Mesendoderm (in vitro differentiated cells): Measurements from ENCODE around the gene OTUB2.
A peak's percentile ranks its signal among the peaks of the same experiment; 100 is the strongest.

ENCODE experiments used
- DNase-seq: peaks from one replicate; pipeline ENCODE4 v3.0.0; 2013
- H2AK5ac ChIP-seq: 2 replicates; pipeline ENCODE4 v1.6.1; 2013; ENCODE audit warnings: low read length, inconsistent platforms
- H2BK120ac ChIP-seq: 2 replicates; pipeline ENCODE4 v1.6.1; 2013; ENCODE audit warnings: low read depth, mild to moderate bottlenecking, low read length, moderate library complexity, mixed read lengths
- H2BK15ac ChIP-seq: replicated peaks from 2 replicates; pipeline ENCODE4 v1.6.1; 2013; ENCODE audit warnings: low read depth, mild to moderate bottlenecking, moderate library complexity
- H2BK5ac ChIP-seq: 2 replicates; pipeline ENCODE4 v1.6.1; 2013; ENCODE audit warnings: low read length, inconsistent platforms
- H3K18ac ChIP-seq: 2 replicates; pipeline ENCODE4 v1.6.1; 2013; ENCODE audit warnings: mild to moderate bottlenecking, low read length, mixed read lengths
- H3K23ac ChIP-seq: one replicate; pipeline ENCODE4 v1.6.1; 2013; ENCODE audit warnings: low read length
- H3K27ac ChIP-seq: 2 replicates; pipeline ENCODE4 v1.5.1; 2013; ENCODE audit warnings: low read depth, mild to moderate bottlenecking, inconsistent platforms, low read length, moderate library complexity
- H3K27me3 ChIP-seq: 2 replicates; pipeline ENCODE4 v1.6.1; 2013; ENCODE audit warnings: low read length, control low read depth, mild to moderate bottlenecking, inconsistent platforms; ENCODE audit not compliant: insufficient read depth, poor library complexity
- H3K36me3 ChIP-seq: 2 replicates; pipeline ENCODE4 v1.6.1; 2013; ENCODE audit warnings: low read length, inconsistent platforms; ENCODE audit not compliant: control insufficient read depth, insufficient read depth
- H3K4ac ChIP-seq: one replicate; pipeline ENCODE4 v1.6.1; 2013; ENCODE audit warnings: low read depth, mild to moderate bottlenecking, low read length, moderate library complexity
- H3K4me1 ChIP-seq: 2 replicates; pipeline ENCODE4 v1.6.1; 2013; ENCODE audit warnings: low read depth, low read length, inconsistent platforms; ENCODE audit not compliant: control insufficient read depth
- H3K4me2 ChIP-seq: 2 replicates; pipeline ENCODE4 v1.6.1; 2013; ENCODE audit warnings: low read length
- H3K4me3 ChIP-seq: 2 replicates; pipeline ENCODE4 v1.5.1; 2013; ENCODE audit warnings: mild to moderate bottlenecking, low read length
- H3K56ac ChIP-seq: one replicate; pipeline ENCODE4 v1.6.1; 2013; ENCODE audit warnings: low read length
- H3K79me1 ChIP-seq: 2 replicates; pipeline ENCODE4 v1.6.1; 2013; ENCODE audit warnings: low read length, inconsistent platforms
- H3K79me2 ChIP-seq: 2 replicates; pipeline ENCODE4 v1.6.1; 2013; ENCODE audit warnings: mild to moderate bottlenecking, low read length; ENCODE audit not compliant: control insufficient read depth, insufficient read depth
- H3K9ac ChIP-seq: 2 replicates; pipeline ENCODE4 v1.6.1; 2013; ENCODE audit warnings: low read length, inconsistent platforms
- H4K5ac ChIP-seq: one replicate; pipeline ENCODE4 v1.6.1; 2013; ENCODE audit warnings: low read length
- H4K8ac ChIP-seq: one replicate; pipeline ENCODE4 v1.6.1; 2013; ENCODE audit warnings: low read depth, mild to moderate bottlenecking, control low read depth, low read length, moderate library complexity
- WGBS: extraction: QIAGEN DNeasy Blood & Tissue Kit; methylation state at CpG from one replicate; pipeline ENCODE4 v1.1.7; 2013; ENCODE audit warnings: low lambda C conversion rate, missing lambda C conversion rate; ENCODE audit not compliant: insufficient coverage; ENCODE audit errors: extremely low coverage; 5-methylcytosine and 5-hydroxymethylcytosine counted together

The OTUB2 gene

DNA sequence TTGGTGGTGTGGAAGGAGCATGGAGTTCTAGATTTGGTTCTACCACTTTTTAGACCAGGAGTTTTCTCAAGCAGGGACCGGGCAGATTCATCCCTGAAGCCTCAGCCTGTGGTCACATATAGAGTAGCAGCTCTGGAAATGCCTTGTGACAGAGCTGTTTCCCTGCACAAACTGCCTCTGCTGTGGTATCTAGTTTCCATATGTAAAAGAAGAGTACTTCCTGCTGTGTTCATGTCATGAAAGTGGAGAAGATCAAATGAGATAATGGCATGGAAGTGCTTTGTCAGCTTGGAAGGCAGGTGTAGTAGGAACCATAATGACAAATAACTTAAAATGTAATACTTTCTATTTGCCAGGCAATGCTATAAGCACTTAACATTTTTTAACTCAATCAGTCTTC lies 26.1 kb downstream of the OTUB2 start:
- peak; percentile 53 for DNase-seq
- no peak overlapping the region for H3K9ac ChIP-seq
- no peaks in the 10 kb centered on the region for H3K79me1 ChIP-seq
- no peak overlapping the region for H2AK5ac ChIP-seq
- no peak overlapping the region for H3K18ac ChIP-seq
- no peak overlapping the region for H3K27ac ChIP-seq
- H3K4me2 ChIP-seq: no peak overlapping the region
- no peak overlapping the region for H4K8ac ChIP-seq
- no peak overlapping the region for H3K4ac ChIP-seq
- H3K4me3 ChIP-seq: no peak overlapping the region
- no peak overlapping the region for H3K56ac ChIP-seq
- H3K36me3 ChIP-seq: peaks cover 16% of the 10 kb centered on the region
- H2BK5ac ChIP-seq: no peak overlapping the region
- H2BK15ac ChIP-seq: no peak overlapping the region
- no CpG with 5 or more reads among the region's 1 CpG for WGBS
- no peaks in the 10 kb centered on the region for H3K4me1 ChIP-seq
- H4K5ac ChIP-seq: no peak overlapping the region
- H3K79me2 ChIP-seq: no peaks in the 10 kb centered on the region
- no peaks in the 10 kb centered on the region for H3K27me3 ChIP-seq
- H3K23ac ChIP-seq: no peak overlapping the region
- no peak overlapping the region for H2BK120ac ChIP-seq

DNA sequence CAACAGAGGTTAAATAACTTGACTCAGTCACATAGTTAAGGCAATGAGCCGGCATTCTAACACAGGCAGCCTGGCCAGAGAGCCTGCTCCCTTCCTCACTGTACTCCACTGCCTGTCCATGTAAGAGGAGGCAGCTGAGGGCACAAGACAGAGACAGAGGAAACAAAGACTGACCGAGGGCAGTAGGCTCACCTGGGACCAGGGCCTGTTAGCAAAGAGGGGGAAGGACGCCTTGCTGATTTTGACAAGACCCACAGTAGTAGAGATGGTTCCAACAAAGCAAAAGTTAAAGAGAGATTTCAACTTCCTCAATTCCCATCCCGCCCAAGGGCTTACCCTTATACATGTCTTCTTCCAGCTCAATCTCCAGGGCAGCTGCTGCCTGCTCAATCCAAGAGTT lies 26.5 kb downstream of the OTUB2 start:
- DNase-seq: no peak
- Histone ChIP-seq H2AK5ac (no peak overlapping the region), H3K23ac (no peak overlapping the region), H3K36me3 (peaks cover 16% of the 10 kb centered on the region), H2BK15ac (no peak overlapping the region), H3K56ac (no peak overlapping the region), H3K79me1 (no peaks in the 10 kb centered on the region), H3K4ac (no peak overlapping the region), H3K27me3 (no peaks in the 10 kb centered on the region), H3K27ac (no peak overlapping the region), H4K5ac (no peak overlapping the region), H3K79me2 (no peaks in the 10 kb centered on the region), H2BK5ac (no peak overlapping the region), H3K4me1 (no peaks in the 10 kb centered on the region), H3K18ac (no peak overlapping the region), H3K4me2 (no peak overlapping the region), H2BK120ac (no peak overlapping the region), H3K4me3 (no peak overlapping the region), H4K8ac (no peak overlapping the region), H3K9ac (no peak overlapping the region)
- no CpG with 5 or more reads among the region's 4 CpGs for WGBS

DNA sequence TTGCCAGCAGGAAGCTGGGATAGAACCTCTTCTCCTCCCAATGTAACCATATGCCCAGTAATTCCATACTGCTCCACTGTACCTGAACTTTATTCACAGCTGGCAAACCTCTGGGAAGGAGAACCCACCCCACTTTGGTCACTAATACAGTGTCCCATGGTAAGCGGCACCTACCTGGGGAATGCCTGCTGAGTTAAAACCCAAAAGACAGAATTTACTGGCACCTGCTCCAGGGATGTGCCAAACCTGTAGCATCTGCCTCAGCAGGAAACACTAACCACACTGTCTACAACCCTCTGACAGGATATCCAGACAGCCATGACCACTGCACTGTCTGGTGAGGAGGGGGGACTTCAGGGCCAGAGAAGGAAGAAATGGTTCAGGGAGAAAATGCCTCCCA lies 28.3 kb downstream of the OTUB2 start:
- no peak overlapping the region for H3K56ac ChIP-seq
- H3K4me2 ChIP-seq: no peak overlapping the region
- H2BK15ac ChIP-seq: no peak overlapping the region
- H2BK5ac ChIP-seq: no peak overlapping the region
- H2AK5ac ChIP-seq: no peak overlapping the region
- H3K27me3 ChIP-seq: no peaks in the 10 kb centered on the region
- no CpG with 5 or more reads among the region's 1 CpG for WGBS
- no peaks in the 10 kb centered on the region for H3K79me2 ChIP-seq
- H3K18ac ChIP-seq: no peak overlapping the region
- no peak overlapping the region for H2BK120ac ChIP-seq
- peaks cover 2% of the 10 kb centered on the region for H3K79me1 ChIP-seq
- H3K4me3 ChIP-seq: no peak overlapping the region
- no peaks in the 10 kb centered on the region for H3K4me1 ChIP-seq
- H3K4ac ChIP-seq: no peak overlapping the region
- H3K9ac ChIP-seq: no peak overlapping the region
- H3K36me3 ChIP-seq: peaks cover 17% of the 10 kb centered on the region
- H4K8ac ChIP-seq: no peak overlapping the region
- no peak overlapping the region for H4K5ac ChIP-seq
- DNase-seq: no peak
- no peak overlapping the region for H3K23ac ChIP-seq
- no peak overlapping the region for H3K27ac ChIP-seq

DNA sequence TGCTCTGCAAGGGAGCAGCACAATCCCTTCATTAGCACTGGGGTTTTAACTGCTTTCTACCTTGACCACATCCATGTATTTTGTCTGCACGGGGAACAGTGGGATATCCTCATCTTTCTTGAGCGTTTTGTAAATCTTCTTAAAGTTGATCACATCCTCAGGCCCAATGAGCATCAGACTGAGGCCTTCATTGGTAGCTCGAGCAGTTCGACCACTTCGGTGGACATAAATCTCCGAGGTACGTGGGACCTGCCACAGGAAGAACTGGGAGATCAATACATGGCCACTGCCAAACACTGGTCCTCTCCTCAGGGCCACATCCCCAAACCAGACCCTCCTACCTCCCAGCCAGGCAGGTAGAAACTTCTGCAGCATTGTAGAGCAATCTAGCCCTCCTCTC lies 28.8 kb downstream of the OTUB2 start:
- Histone ChIP-seq H4K8ac (no peak overlapping the region), H3K9ac (no peak overlapping the region), H3K79me1 (peaks cover 2% of the 10 kb centered on the region), H2BK120ac (no peak overlapping the region), H3K36me3 (peaks cover 17% of the 10 kb centered on the region), H3K56ac (no peak overlapping the region), H3K23ac (no peak overlapping the region), H2BK15ac (no peak overlapping the region), H3K27ac (no peak overlapping the region), H2BK5ac (no peak overlapping the region), H3K4me3 (no peak overlapping the region), H3K79me2 (no peaks in the 10 kb centered on the region), H3K18ac (no peak overlapping the region), H3K27me3 (no peaks in the 10 kb centered on the region), H3K4ac (no peak overlapping the region), H3K4me2 (no peak overlapping the region), H2AK5ac (no peak overlapping the region), H3K4me1 (no peaks in the 10 kb centered on the region), H4K5ac (no peak overlapping the region)
- no CpG with 5 or more reads among the region's 7 CpGs for WGBS
- DNase-seq: no peak

DNA sequence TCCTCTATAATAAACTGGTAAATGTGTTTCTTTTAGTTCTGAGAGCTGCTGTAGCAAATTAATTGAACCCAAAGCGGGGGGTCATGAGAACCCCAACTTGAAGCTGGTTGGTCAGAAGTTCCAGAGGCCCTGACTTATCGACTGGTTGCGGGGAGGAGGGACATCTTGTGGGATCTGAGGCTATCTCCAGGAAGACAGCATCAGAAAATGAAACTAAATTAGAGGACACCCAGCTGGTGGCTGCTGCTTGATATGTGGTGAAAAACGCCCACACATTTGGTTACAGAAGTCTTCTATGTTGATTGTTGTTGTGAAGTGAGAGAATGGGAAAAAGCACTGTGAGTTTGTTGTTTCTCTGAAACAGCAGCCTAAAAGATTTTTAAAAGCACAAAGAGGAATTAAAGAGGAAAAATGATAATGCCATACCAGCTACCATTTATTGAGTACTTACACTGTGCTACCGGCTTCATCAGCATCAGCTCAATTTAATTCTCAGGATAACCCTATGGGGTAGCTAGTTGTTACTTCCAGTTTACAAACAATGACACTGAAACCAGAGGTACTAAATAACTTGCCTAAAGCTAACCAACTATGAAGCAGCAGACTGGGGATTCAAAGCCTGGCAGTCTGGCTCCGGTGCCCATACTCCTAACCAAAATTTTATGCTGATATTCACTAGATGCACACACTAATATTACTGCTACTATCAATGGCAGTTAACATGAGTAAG lies 30.6 kb downstream of the OTUB2 start:
- WGBS: no CpG with 5 or more reads among the region's 6 CpGs
- H2AK5ac ChIP-seq: no peak overlapping the region
- no peak overlapping the region for H3K56ac ChIP-seq
- no peak overlapping the region for H3K4me2 ChIP-seq
- peaks cover 2% of the 10 kb centered on the region for H3K79me2 ChIP-seq
- H3K9ac ChIP-seq: no peak overlapping the region
- H4K5ac ChIP-seq: no peak overlapping the region
- H3K18ac ChIP-seq: no peak overlapping the region
- no peaks in the 10 kb centered on the region for H3K27me3 ChIP-seq
- no peaks in the 10 kb centered on the region for H3K4me1 ChIP-seq
- H3K27ac ChIP-seq: no peak overlapping the region
- no peak overlapping the region for H2BK120ac ChIP-seq
- H3K4ac ChIP-seq: no peak overlapping the region
- H2BK15ac ChIP-seq: no peak overlapping the region
- no peak overlapping the region for H4K8ac ChIP-seq
- no peak overlapping the region for H3K4me3 ChIP-seq
- H2BK5ac ChIP-seq: no peak overlapping the region
- DNase-seq: no peak
- H3K36me3 ChIP-seq: peaks cover 13% of the 10 kb centered on the region
- no peak overlapping the region for H3K23ac ChIP-seq
- peaks cover 8% of the 10 kb centered on the region for H3K79me1 ChIP-seq

DNA sequence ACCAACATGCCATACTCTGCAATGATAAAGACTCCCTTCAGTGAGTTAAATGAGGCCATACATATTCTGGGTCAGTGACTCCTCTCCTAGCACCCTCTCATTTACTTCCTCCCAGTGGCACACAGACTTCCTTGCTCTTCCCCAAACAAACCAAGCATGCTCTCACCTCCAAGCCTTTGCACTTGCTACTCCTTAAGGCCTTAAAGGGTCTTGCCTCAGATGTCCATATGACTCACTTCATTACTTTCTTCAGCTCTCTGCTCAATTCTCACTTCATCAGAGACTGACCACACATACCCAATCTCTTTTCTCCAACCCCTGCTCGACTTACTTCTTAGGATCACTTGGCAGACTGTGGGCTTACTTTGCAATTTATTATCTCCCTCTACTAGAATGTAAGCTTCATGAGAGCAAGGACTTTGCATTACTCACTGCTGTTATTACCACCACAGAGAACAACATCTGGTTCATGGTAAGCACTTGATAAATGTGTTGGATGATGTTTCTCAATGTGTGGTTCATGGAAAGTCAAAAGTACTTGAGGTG lies 32.1 kb downstream of the OTUB2 start:
- Histone ChIP-seq H3K79me1 (peaks cover 10% of the 10 kb centered on the region), H3K4me2 (no peak overlapping the region), H3K18ac (no peak overlapping the region), H3K27me3 (no peaks in the 10 kb centered on the region), H3K36me3 (peaks cover 12% of the 10 kb centered on the region), H3K4me3 (no peak overlapping the region), H2BK15ac (no peak overlapping the region), H3K4me1 (peaks cover 5% of the 10 kb centered on the region), H3K79me2 (peaks cover 2% of the 10 kb centered on the region), H3K9ac (no peak overlapping the region), H3K23ac (no peak overlapping the region), H3K56ac (no peak overlapping the region), H2AK5ac (no peak overlapping the region), H4K5ac (no peak overlapping the region), H4K8ac (no peak overlapping the region), H3K27ac (no peak overlapping the region), H2BK5ac (no peak overlapping the region), H3K4ac (no peak overlapping the region), H2BK120ac (no peak overlapping the region)
- no CpG with 5 or more reads among the region's 1 CpG for WGBS
- no peak for DNase-seq
